ENCODE results near the gene TMEM125.

DNA sequence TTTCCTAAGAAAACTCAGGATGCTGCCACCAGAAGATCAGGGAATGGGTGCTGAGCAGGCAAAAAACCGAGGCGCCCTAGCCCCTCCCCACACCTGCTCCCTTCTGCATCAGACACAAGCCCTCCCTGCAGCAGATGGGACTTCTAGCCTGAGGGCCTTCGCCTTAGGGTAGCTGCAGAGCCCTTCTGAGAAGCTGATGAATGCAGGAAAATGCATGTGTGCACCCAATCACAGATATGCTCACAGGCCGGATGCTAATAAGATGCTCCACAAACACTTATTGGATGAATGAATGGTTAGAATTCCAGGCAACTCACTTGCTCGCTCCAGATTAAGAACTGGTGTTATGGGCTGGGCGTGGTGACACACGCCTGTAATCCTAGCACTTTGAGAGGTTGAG lies 22.4 kb downstream of the TMEM125 start:
- TF ChIP-seq JUND (IDR thresholded peaks at IDR 0.05; ENCODE audit: low read depth, low read length) (no peak), SP1 (IDR thresholded peaks at IDR 0.05; ENCODE audit: low read depth, low read length) (no peak), NBN (IDR thresholded peaks at IDR 0.05) (no peak), HDAC6 (IDR thresholded peaks at IDR 0.05; ENCODE audit: unreplicated experiment) (no peak), TCF3 (IDR thresholded peaks at IDR 0.05; ENCODE audit: borderline replicate concordance, insufficient read depth, low read depth, low read length) (no peak), POLR2AphosphoS2 (IDR thresholded peaks at IDR 0.05; ENCODE audit: low read depth, low read length) (no peak), BHLHE40 (IDR thresholded peaks at IDR 0.05; ENCODE audit: borderline replicate concordance in 1 of 2, low read depth in 2 of 2, low read length in 1 of 2) (no peak), POLR2AphosphoS5 (IDR thresholded peaks at IDR 0.05; ENCODE audit: low read length) (no peak), WRNIP1 (IDR thresholded peaks at IDR 0.05; ENCODE audit: borderline replicate concordance, low read depth, low read length) (no peak)

Measured in GM12878 (cell line).